Umbilical cord (tissue), 2 donors: ENCODE data around the gene ZNF787. TPM values are rescaled to one million over a fixed set of nuclear protein-coding genes. Genes with fewer than 3 reads are reported as not detected.
A peak's percentile ranks its signal among the peaks of the same experiment; 100 is the strongest.
"Not testable (repeated sequence)": the region's sequence is repeated elsewhere in the genome, so short reads cannot be mapped to it uniquely, and the experiment has no call there.

ENCODE experiments used
- DNase-seq: peaks from one replicate; pipeline ENCODE4 v3.0.0-alpha.2; 2015; ENCODE audit warnings: low spot score
- total RNA-seq: library from RNA; depleted of rRNA; stranded (reverse); fragments of >200 nt; gene quantifications from one replicate; pipeline ENCODE4 v1.2.3, GENCODE V29; 2014; ENCODE audit warnings: low replicate concordance; ENCODE audit not compliant: insufficient read depth

ZNF787 gene
- 13.2 TPM for total RNA-seq

DNA sequence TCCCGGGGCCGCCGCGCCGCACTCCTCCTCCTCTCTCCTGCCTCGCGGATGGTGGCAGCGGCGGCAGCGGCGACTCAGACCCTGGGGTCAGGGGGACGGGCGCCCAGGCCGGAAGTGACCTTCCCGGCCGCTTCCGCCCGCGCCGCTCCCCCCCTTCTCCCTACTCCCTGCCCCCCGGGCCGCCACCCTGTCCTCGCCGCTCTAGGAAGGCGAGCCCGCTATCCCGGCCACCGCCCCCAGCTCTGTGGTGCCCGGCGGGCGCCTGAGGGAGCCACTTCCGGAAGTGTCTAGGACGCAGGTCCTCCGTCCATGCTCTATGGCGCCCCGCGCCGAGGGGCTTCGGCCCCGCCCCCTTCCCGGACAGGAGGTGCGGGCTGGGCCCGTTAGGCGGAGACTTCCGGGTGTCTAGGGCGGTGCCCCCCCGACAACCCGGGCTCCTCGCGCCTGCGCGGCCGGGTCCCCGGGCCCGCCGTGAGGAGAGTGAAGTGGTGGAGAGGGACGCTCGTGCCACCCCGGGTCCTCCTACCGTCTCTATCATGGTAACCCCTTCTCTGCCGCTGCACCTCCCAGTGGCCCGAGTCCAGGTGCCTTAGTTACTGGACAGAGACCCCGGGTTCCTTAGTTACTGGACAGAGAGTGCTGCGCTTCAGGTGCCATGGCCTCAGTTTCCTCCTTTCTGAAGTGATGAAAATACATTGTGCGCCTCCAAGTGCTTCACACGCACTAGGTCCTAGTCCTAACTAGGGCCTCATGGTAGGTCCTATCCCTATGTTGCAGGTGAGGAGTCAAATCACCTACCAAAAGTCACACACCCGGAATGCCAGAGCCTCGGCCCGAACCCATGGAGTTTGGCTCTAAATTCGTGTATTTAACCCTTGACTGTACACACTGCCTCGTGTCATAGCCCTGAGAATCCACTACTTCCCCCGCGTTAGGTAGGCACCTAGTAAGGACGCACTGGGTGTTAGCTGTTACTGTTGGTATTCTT is at the start of gene ZNF787:
Gene ZNF787, minus strand, starts transcription at position 116 of the 988 bp plus-strand sequence. CDS start 18,078 bp downstream, outside the sequence.
- peak; percentile 99 for DNase-seq

DNA sequence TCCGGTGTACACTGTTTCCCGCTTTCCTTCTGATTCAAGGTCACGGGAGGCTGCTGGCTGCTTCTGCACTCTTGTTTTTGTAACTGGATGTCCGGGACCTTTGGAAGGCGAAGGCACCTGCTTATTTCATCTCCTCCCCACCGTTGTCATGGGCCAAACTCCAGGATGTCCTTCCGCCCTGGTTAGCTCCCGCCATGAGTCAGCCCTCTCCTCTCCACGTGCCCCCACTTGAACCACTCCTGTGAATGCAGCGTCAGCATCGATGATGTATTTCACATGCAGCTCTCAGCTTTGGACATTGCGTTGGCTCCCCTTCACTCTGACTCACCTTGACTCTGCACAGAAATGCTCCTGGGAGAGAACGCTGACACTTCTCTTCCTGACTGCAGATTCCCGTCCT is 49.2 kb upstream of the ZNF787 start:
- no peak for DNase-seq

GRCh38 chr19:56167064-56167578 is 46.0 kb upstream of the ZNF787 start:
- DNase-seq: no peak

DNA sequence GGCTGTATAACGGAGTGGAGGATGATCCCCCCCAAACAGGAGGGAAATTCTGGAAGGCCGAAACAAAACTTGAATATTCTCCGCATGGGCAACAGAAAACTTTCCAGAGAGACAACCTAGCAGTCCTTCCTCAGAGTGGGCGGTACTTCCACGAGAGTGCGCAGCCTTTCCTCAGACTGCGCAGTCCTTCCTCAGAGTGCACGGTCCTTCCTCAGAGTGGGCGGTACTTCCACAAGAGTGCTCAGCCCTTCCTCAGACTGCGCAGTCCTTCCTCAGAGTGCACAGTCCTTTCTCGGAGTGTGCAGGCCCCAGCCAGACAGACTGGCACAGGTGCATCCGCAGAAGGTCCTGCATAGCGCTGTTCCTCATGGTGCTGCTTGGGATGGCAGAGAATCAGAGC is 42.0 kb upstream of the ZNF787 start:
- no peak for DNase-seq

GRCh38 chr19:56162258-56162657 is 41.2 kb upstream of the ZNF787 start:
- DNase-seq: no peak

DNA sequence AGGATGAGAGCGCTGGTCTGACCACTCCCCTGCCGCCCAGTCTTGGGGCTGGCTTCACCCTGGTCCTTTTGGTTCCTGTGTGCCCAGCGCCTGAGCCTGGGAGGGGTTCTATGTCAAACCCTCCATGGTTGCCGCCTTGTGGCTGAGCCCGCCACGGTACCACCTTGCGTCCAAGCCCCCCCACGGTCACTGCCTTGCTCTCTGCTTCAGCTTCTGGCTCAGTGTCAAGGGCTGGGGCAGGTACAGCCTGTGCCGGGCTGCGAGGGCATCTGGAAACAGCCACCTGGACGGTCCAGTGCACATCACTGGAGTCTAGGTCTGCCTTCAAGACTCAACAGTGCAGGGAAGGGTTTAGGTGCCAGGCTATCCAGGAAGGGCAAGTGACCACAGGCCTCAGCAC is 40.4 kb upstream of the ZNF787 start:
- DNase-seq: no peak

GRCh38 chr19:56159622-56160271 is 38.7 kb upstream of the ZNF787 start:
- no peak for DNase-seq

- DNase-seq: no peak
Measured at GRCh38 chr19:56159009-56159559, 38.0 kb upstream of the ZNF787 start.

GRCh38 chr19:56158170-56158757 is 37.2 kb upstream of the ZNF787 start:
- no peak for DNase-seq

- no peak for DNase-seq
Measured at GRCh38 chr19:56156768-56157167, 35.7 kb upstream of the ZNF787 start.

GRCh38 chr19:56155124-56155687 is 34.1 kb upstream of the ZNF787 start:
- no peak for DNase-seq

- DNase-seq: no peak
Measured at GRCh38 chr19:56153507-56153906, 32.4 kb upstream of the ZNF787 start.

- DNase-seq: no peak
Measured at GRCh38 chr19:56152644-56153043, 31.5 kb upstream of the ZNF787 start.

DNA sequence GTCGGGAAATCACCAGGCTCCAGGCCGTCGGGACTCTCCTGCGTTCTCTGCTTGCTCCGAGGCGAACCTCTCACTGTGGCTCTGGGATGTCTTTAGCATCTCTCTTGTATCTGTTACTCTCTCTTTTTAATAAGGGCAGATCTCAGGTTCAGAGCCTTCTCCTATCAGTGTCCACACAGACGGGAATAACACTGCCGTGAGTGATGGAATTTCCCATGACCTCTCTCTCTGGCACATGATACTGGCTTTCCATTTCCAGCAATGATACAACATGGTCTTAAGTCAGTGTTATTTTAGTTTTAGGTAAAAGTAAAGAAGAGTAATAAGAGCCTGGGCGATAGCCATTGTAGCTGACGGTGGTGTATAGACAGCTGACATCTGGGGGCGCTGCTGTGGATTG is 29.3 kb upstream of the ZNF787 start:
- DNase-seq: no peak

GRCh38 chr19:56149656-56150038 is 28.6 kb upstream of the ZNF787 start:
- DNase-seq: no peak

- not testable (repeated sequence) for DNase-seq
Measured at GRCh38 chr19:56148955-56149655, 28.0 kb upstream of the ZNF787 start.

- no peak for DNase-seq
Measured at GRCh38 chr19:56148096-56148495, 27.0 kb upstream of the ZNF787 start.

DNA sequence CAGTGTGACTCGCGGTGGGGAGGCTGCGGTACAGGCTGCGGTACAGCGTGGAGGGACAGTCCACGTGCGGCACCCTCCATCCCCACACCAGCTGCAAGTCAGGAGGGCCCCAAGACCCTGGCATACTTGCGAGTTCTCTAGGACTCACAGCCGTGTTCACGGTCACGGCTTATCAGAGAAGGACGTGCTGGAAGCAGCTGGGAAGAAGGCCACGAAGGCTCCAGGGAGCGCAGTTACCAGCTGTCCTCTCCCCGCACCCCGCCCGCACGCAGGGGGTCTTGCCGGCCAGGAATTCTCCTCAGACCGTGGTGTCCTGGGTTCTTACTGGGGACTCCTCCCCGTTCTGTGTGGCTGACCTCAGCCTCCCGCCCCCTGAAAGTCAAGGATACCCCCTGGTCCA is 26.2 kb upstream of the ZNF787 start:
- no peak for DNase-seq

- no peak for DNase-seq
Measured at GRCh38 chr19:56146904-56147303, 25.8 kb upstream of the ZNF787 start.

GRCh38 chr19:56145698-56146097 is 24.6 kb upstream of the ZNF787 start:
- DNase-seq: no peak

- no peak for DNase-seq
Measured at GRCh38 chr19:56144831-56145230, 23.7 kb upstream of the ZNF787 start.
